ENCODE measurements around the gene PER1.
"Not testable (repeated sequence)": the region's sequence is repeated elsewhere in the genome, so short reads cannot be mapped to it uniquely, and the experiment has no call there.

PER1 gene

DNA sequence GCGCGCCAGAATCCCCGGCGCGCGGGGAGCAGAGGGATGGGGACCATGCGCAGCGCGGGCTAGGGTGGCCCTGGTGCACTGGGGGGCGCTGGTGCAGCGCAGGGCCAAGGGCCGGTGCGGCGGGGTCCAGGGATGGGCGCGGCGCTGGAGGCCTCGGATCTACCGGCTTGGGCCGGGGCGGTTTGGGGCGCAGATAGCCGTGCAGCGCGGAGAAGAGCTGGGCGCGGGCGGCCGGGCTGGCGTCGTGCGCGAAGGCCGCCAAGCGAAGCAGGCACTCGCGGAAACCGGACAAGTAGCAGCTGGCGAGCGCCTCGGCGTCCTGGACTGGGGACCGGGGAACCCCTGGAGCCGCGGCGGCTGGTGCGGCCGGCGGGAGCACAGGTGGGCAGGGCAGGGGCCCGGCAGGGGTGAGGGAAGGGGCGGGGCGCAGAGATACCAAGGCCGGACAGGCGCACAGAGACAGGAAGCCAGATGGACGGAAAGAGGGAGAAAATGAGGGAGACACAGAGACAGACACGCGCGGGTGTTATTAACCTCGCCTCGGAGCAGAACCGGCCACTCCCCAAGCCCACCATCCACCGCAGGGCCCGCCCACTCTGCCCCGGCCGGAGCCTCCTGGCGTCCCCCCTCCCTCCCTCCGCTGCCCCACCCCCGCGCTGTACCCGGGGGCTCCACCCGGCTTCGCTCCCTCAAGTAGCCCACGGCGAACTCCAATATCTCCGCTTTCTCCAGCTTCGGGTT, 30.4 kb downstream of the PER1 start:
- no peak for DNase-seq (ENCODE audit: low read depth)

DNA sequence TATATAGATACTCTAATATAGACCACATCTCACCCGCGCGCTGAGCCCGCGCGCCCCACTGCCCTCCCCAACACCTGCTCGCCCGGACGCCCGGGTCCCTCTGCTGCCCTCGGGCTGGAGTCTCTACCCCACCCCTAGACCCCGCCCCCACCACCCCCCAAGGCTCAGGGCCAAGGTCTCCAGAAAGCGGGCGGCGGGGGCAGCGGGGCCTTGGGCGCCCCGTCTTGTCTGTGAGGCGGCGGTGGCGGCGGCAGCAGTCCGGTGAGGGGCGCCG, 30.9 kb downstream of the PER1 start:
- DNase-seq (ENCODE audit: low read depth): no peak

DNA sequence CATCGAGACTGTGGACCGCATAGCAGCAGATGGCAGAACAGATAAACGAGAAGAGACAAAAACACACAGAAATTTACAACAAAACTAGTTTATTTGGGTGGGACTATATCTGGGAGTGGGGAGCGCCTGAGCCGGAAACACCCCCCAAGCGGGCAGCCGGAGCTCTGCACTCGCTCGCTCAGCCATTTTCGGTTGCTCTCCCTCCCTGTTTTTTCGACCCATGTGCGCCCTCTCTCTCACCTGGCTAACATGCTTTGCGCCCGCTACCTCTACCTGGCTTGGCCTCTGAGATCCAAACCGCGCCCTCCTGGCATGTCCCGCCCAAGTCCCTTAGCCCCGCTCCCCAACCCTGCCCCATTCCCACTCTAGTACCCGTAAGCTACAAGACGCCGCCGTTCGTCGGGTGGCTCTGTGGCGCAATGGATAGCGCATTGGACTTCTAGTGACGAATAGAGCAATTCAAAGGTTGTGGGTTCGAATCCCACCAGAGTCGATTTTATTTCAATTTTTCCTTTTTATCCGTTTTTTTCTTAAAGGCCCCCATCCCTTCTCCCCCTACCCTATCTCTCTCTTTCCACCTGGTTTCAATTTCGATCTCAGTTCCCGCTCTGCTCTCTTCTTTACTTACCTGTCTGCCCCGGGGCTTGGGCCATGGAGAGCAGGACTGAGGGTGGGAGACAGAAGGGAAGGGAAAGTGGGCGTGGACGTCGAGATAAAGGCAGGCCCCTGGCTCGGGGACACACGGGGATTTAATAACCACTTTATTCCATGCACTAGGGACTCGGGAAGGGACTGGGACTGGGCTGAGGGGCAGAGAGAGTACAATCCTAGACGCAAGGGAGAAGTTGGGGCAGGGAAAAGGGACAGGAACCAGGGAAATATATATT, 31.4 kb downstream of the PER1 start:
- peak; percentile 35 for DNase-seq (ENCODE audit: low read depth)

DNA sequence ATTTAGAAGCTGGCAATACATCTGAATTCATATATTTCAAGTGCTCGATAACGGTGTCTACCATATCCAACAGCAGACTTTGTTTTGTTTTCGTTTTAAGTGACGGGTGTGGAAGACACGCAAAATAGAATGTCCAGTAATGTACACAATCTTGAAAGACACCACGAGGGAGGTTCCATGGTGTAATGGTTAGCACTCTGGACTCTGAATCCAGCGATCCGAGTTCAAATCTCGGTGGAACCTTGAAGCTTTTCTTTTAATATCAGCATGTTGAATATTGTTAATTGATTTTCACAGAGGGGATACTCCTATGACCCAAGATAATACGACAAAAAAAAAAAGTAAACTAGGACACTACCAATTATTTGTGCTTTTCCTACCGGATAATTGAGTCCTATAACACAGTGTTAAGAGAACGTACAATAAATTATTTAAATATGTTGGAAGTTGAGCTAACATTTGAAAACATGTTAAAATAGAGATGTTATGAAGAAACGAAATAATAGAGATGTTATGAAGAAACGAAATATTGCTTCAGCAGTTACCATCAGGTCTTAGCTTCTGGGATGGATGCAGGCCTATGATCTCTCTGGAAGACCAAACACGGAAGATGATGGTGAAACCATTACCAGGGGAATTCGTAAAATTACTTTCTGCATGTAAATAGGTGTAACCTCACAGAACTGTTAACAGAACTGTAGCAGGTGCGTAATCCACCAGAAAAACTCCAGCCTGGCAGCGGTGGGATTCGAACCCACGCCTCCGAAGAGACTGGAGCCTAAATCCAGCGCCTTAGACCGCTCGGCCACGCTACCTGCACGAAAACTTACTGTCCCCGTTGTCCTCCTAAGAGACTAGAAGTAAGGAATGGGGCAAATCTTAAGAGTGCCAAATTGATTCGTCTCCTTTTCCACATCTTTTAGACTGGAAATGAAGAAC, 32.4 kb downstream of the PER1 start:
- peak; percentile 54 for DNase-seq (ENCODE audit: low read depth)

DNA sequence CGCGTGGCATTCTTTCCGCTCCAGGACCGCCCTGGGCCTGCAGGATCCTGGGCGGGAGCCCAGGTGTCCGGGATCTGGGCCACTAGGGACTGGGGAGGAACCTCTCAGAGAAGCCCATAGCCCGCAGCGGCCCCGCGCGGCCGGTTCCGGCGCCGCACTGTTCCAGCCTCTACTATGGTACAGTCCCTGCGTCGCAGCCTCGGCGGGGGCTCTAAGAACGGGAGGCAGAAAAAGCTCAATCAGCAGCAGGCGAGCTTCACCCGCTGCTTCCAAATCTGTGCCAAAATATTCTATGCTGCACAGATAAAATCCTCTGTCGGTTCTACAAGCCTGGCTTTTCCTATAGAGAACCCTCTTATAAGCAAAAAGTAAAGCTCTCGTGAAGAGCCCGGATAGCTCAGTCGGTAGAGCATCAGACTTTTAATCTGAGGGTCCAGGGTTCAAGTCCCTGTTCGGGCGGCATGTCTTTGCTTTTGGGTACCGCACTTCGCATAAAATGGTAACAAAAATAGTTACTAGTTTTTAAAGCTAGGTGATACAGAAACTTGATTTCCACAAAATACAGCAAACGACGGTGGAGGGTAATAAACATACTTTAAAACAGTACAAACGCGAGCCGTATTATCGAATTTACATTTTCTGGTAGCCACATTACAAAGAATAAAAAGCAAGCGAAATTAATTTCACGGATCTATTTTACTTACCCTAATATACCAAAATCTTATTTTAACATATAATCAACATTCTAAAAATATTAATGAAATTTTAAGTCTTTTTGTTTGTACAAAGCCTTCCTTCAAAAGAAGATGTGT, 33.2 kb downstream of the PER1 start:
- peak; percentile 68 for DNase-seq (ENCODE audit: low read depth)

DNA sequence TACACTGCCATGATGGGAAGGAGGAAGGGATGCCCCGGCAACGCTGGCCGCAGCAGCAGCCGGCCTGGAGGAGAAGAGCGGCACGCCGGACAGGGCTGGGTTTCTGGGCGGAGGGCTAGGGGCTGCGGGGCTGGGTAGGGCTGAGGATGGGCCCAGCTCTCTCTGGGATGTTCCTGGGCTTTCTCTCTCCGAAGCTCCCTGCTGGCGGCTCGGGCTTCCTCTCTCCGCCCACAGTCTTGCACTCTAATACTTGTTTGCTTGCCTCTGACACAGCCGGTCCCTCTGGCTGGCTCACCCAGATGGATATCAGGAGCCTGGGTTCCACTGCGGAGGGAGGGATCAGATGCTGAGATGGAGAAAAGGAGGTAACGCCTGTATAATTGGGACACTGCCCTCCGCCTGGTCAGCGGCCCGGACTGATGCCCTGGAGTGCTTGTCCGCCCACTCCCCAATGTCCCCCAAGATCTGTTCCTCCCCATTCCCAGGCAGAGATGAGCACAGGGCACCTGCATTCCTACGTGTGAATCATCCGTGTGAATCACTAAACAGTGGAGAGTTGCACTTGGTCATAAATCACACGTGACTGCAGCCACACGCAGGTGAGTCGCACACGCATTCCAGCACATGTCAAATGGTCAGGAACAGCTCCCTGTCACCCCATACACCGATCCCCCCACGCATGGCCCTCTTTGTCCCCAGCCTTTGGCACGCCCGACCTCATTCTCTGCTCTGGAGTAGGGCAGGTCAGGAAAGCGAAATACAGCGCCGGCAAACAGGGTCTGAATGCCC, 34.0 kb downstream of the PER1 start, which contains the start of gene ALOXE3:
TSS of gene ALOXE3 (minus strand) at position 535 of the 789 bp plus-strand sequence. CDS start at position 11, 524 bp downstream.
- DNase-seq (ENCODE audit: low read depth): no peak

DNA sequence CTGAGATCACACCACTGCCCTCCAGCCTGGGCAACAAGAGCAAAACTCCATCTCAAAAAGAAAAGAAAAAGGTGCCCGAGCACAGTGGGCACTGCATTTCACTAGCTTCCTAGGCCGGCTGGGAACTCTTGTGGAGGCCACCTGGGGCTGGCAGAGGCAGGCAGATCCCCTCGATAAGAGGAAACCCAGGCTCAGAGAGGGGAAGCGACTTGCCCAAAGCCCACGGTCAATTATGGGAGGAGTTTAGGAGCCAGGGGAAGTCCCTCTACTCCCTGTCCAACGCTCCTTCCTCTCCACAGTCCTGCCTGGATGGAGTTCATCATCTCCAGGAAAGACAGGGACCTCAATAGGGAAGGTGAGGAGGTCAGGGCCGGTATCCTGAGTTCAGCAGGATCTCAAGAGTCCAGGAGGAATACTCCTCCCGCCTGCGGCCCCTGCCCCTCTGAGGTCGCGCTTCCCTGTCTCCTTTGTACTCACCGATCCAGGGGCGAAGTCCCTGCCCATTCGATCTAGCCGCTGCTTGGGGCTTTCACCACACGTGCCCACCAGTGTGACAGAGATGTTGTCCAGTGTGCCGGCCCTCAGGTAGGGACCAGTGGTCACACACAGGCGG, 34.7 kb downstream of the PER1 start:
- DNase-seq (ENCODE audit: low read depth): no peak

DNA sequence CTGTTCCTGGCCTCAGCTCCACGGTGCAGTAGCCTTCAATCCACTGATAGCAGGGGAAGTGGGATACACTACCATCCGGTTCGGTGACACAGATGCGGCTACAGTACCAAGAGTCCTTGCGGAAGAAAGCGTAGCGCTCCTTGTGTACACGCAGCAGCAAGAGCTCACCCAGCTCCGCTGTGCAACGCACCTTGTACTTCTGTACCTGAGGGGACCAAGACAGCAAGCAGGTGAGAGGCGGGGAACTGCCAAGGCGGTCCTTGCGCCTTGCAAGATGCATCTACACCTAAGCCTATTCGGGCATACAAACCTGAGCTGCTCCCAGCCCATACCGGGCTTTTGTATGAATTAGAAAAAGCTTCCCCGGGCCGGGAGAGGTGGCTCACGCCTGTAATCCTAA, 35.4 kb downstream of the PER1 start:
- no peak for DNase-seq (ENCODE audit: low read depth)

DNA sequence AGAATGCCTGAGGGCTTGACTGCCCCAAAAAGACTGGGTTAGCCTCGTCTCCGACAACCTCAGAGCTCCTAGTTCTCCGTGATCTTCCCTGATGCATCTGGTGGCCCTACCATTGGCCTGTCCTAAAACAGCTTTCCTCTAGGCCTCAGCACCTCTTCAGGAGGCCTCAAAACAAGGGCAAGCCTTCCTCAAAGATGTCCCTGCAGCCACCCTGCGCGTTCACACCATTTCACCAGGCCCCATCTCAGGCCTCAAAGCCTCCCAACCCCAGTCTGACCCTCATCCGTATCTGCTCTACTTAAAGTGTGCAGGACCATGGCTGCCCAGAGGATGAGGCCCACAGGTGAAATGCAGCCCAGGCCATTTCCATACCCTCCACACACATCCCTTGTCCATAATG, 41.3 kb downstream of the PER1 start:
- no peak for DNase-seq (ENCODE audit: low read depth)

DNA sequence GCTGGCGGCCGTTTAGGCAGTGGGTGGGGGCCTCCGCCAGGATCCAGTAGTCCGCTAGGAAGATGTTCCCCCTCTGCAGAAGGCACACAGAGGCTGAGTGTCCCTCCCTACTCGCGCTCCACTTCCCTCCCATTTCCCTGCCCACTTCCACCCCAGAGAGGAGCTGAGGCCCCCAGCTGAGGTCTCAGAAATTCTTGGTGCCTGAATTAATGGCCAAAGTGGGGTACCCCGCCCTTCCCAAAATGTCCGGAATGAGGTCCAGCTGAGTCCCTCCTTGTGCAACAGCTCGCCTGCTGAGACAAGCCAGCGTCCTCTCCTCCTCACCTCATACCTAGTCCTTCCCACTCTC, 41.8 kb downstream of the PER1 start:
- no peak for DNase-seq (ENCODE audit: low read depth)

DNA sequence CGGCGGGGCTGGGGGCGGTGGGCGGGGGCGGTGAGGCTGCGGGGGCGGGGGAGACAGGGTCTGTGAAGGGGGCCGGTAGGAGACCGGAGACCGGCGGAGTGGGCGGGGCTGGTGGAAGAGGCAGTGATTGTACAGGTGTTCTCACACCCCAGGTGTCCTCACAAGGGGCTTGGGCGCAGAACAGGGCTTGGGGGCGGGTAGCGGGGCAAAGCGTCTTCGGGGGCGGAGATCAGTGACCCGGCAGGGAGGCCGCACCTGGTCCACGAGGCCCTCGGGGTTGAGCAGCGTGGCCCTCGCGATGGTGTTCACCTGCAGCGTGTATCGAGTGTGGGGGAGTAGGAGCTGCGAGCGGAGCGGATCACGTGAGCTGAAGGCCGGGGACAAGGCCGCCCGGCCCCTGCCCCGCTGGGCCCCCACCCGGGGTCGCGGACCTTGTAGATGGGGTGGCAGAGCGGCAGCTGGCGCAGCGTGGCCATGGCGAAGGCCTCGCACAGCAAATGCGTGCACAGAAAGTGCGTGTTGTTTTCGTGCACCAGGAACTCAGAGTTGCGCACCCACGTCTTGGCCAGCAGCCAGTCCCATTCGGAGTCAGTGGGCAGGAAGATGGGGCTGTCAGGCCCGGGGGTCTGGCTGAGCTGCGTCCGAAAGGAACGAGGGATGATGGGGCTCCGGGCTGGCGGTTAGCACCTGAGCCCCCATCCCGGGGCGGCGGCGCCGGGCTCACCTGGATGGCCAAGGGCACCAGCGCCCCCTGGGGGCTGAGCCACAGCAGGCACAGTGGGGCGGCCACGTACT, 42.3 kb downstream of the PER1 start:
- DNase-seq (ENCODE audit: low read depth): peak; percentile 73

DNA sequence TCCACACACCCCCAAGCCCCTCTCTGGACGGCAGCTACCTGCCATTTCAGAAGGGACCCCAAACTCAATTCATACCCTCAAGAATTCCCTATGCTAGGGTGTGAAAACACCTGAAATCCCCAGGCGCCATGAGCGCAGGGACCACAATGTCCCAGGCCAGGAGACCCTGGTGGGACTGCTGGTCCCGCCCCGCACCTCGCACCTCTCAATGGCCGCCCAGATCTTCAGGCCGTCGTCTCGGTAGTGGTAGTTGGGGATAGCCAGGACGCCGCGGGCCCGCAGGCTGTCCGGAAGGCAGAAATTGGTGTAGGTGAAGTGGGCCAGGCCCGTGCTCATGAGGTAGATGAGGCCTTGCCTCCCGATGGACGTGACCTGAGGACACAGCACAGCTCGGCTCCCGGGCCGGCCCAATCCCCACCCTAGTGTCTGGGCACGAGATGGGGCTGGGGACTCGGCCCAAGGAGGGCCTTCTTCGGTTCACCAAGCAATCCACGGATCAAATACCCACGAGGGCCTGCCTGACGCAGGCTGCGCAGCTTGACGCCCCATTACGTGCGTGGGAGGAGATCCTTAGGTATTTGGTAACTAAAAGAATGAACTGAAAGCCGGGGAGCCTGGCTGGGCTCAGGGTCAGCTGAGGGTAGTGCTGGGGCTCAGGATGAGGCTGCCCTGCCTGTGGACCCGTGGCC, 43.1 kb downstream of the PER1 start:
- no peak for DNase-seq (ENCODE audit: low read depth)

DNA sequence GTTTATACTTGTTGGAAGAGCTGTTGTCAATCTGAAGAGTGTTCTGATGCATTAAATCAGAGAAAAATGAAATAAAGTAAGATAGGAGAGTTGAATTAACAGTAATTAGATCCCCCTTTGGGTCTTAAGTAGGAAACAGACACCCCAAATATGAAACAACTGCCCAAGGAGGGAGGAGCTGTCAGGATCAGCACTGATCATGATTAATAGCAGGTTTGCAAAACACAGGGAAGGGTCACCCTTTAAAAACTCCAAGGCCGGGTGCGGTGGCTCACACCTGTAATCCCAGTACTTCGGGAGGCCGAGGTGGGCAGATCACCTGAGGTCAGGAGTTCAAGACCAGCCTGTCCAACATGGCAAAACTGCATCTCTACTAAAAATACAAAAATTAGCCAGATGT, 45.2 kb downstream of the PER1 start:
- DNase-seq (ENCODE audit: low read depth): not testable (repeated sequence)

DNA sequence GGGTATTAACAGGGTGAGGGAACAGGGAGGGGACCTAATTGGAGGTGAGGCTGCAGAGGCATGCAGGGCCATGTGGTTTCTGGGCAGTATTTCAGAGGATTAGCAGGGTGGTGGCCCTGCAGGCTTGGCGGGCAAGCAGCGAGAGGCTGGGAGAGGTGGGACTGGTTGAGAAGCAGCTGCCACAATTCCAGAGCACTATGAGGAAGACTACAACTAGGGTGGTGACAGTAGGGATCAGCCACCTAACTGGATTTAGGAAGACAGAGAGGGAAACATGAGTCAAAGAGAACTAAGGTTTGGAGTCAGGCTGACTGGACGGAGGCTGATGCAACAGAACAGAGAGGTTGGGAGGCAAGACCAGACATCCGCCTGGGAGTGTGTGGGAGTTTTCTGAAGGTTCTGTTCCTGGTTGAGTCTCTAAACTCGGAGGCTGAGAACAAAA, 46.2 kb downstream of the PER1 start:
- no peak for DNase-seq (ENCODE audit: low read depth)

DNA sequence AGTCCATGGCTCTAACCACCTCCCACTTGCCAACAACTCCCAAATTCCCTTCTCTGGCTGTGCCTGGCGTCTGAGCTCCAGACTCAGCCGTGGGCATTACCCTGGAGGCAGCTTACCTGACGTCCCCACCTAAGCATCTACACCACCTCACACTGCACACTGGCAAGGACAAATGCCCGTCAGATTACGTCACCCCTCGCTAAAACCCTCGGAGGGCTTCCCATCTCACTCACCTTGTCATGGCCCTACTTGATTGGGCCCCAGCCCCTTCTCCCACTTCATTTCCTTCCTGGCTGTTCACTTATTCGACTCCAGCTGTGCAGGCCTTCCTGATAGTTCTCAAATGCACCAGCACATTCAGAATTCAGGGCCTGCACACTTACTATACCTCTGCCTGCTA, 47.3 kb downstream of the PER1 start:
- no peak for DNase-seq (ENCODE audit: low read depth)

DNA sequence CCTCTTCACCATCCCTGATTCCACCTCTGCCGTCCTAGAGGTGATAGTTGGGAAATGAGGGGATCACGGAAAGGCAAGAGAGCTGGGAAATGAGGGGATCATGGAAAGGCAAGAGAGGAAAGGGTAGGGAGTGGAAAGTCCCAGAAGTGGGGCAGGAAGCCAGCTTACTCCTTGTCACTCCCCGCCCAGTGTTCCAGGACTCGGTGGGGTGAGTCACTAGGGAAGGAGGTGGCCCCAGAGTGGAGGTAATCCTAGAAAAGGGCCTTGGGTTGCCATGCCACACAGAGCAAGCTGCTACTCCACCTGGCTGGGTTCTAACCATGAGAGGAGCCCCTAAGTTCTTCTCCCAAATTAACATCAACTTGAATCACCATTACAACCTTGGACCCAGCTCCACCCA, 48.7 kb downstream of the PER1 start:
- DNase-seq (ENCODE audit: low read depth): no peak

DNA sequence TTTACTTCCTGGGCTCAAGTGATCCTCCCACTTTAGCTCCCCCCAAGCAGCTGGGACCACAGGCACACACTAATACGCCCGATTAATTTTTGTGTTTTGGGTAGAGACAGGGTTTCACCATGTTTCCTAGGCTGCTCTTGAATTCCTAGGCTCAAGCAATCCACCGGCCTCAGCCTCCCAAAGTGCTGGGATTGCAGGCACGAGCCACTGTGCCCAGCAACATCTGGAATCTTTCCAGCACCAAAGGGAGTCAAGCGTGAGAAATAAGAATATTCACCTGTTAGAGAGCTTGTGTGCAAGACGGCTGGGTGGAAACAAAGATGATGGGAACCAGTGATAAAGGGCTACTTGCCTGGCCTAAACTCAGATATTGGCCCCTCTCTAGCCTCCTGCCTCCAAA, 50.5 kb downstream of the PER1 start:
- DNase-seq (ENCODE audit: low read depth): no peak

DNA sequence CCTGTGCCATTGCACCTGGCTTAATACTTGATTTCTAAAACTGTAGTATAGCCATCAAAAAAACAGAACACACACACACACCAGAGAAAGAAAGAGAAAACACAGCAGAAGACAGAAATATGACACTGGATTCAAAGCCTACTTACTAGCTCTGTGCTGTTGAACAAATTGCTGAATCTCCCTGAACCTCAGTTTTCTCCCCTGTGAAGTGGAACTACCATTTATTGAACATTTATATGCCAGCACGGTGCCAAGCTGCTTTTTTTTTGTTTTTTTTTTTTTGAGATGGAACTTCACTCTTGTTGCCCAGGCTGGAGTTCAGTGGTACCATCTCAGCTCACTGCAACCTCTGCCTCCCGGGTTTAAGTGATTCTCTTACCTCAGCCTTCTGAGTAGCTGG, 51.4 kb downstream of the PER1 start:
- DNase-seq (ENCODE audit: low read depth): no peak

DNA sequence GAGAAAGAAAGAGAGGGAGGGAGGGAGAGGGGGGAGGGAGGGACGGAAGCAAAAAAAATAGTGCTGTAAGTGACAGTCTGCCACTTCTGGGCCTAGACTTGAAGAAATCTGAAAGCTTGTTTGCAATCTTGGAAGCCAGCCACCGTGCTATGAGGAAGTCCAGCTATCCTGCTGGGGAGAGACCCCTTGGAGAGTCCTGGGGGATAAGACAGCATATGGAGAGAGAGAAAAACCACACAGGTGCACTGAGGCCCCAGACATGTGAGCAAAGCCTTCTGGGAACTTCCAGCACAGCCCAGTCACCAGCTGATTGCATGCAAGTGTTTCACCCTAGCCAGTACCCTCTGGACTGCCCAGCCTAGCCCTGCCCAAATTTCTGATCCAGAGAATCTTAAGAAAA, 52.1 kb downstream of the PER1 start:
- no peak for DNase-seq (ENCODE audit: low read depth)
